ENCODE data around the gene TINAG. TPM values are rescaled to one million over a fixed set of nuclear protein-coding genes. Genes with fewer than 3 reads are reported as not detected.

TINAG gene
- total RNA-seq, 1 donor from 2014 or later = not detected

GRCh38 chr6:54291738-54292137 is 16.5 kb upstream of the TINAG start:
- no peaks in the 10 kb centered on the region for H3K27me3 ChIP-seq
- ATAC-seq (no peak), DNase-seq (no peak)
- intact Hi-C loops (cut with DNase I) = no loop called here
- H3K9me3 ChIP-seq = no peaks in the 10 kb centered on the region
- TF ChIP-seq CTCF (IDR thresholded peaks at IDR 0.05) = no peak
- no peak overlapping the region for H3K27ac ChIP-seq
- H3K36me3 ChIP-seq = no peaks in the 10 kb centered on the region
- H3K4me1 ChIP-seq = no peaks in the 10 kb centered on the region
- no peak overlapping the region for H3K4me3 ChIP-seq

GRCh38 chr6:54294965-54295532 is 13.2 kb upstream of the TINAG start:
- Histone ChIP-seq H3K27ac (no peak overlapping the region), H3K36me3 (no peaks in the 10 kb centered on the region), H3K4me1 (no peaks in the 10 kb centered on the region), H3K27me3 (no peaks in the 10 kb centered on the region), H3K4me3 (no peak overlapping the region), H3K9me3 (no peaks in the 10 kb centered on the region)
- intact Hi-C loops (cut with DNase I) = no loop called here
- DNase-seq (peak; percentile 48), ATAC-seq (peak; percentile 22)
- TF ChIP-seq CTCF (IDR thresholded peaks at IDR 0.05) = no peak

GRCh38 chr6:54299542-54300269 is 8.5 kb upstream of the TINAG start:
- Histone ChIP-seq H3K9me3 (no peaks in the 10 kb centered on the region), H3K27ac (no peak overlapping the region), H3K4me3 (no peak overlapping the region), H3K4me1 (no peaks in the 10 kb centered on the region), H3K36me3 (no peaks in the 10 kb centered on the region), H3K27me3 (no peaks in the 10 kb centered on the region)
- intact Hi-C loops (cut with DNase I) = no loop called here
- DNase-seq (no peak), ATAC-seq (no peak)
- no peak for TF ChIP-seq CTCF (IDR thresholded peaks at IDR 0.05)

- H3K27ac ChIP-seq = no peak overlapping the region
- intact Hi-C loops (cut with DNase I) = no loop called here
- no peaks in the 10 kb centered on the region for H3K4me1 ChIP-seq
- H3K4me3 ChIP-seq = no peak overlapping the region
- no peaks in the 10 kb centered on the region for H3K27me3 ChIP-seq
- H3K36me3 ChIP-seq = no peaks in the 10 kb centered on the region
- ATAC-seq (no peak), DNase-seq (no peak)
- no peak for TF ChIP-seq CTCF (IDR thresholded peaks at IDR 0.05)
- H3K9me3 ChIP-seq = no peaks in the 10 kb centered on the region
These were observed 6.5 kb upstream of the TINAG start for GRCh38 chr6:54301770-54302169.

GRCh38 chr6:54307439-54307910 is 766 bp upstream of the TINAG start:
- H3K27ac ChIP-seq = no peak overlapping the region
- H3K36me3 ChIP-seq = no peaks in the 10 kb centered on the region
- no peaks in the 10 kb centered on the region for H3K9me3 ChIP-seq
- H3K4me1 ChIP-seq = no peaks in the 10 kb centered on the region
- no peaks in the 10 kb centered on the region for H3K27me3 ChIP-seq
- ATAC-seq = no peak
- H3K4me3 ChIP-seq = no peak overlapping the region
- no peak for TF ChIP-seq CTCF (IDR thresholded peaks at IDR 0.05)
- intact Hi-C loops (cut with DNase I) = no loop called here
- no peak for DNase-seq
